COLO668 (cell line): ENCODE data around the gene AOX1.
A peak's percentile ranks its signal among the peaks of the same experiment; 100 is the strongest.
"Not testable (repeated sequence)": the region's sequence is repeated elsewhere in the genome, so short reads cannot be mapped to it uniquely, and the experiment has no call there.

Experiments used
- DNase-seq: peaks from one replicate; lab custom pipeline; 2025; ENCODE audit not compliant: unreplicated experiment; lab: John Stamatoyannopoulos, UW

AOX1 gene

DNA sequence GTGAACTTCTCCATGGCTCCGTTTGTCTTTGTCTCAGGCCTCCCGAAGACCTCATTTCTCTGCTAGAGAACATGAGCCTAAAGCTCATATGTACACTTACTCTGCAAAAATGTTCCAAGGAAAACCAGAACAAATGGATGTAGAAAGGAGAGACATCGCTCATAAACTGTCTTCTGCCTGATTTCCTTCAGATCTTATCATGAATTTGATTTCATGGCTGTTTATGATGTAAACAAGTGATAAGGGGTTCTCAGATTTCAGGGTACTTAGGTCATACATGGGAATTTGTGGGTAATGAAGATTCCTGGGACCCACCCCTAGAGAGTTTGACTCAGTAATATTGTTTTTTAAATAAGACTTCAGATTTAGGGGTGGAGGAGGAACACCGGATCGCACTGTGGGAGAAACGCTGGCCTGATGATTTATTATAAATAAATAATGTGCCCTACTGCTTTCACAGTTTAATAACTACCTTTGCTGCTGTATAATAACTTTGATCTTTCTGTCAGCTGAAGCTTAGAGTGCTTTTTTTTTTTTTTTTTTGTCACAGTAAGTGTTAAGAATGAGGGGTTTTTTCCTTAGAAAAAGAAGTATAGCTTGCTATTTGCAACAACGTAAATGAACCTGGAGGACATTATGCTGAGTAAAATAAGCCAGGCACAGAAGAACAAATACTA is 14.9 kb downstream of the AOX1 start:
- no peak for DNase-seq

GRCh38 chr2:200602584-200602983 is 16.8 kb downstream of the AOX1 start:
- DNase-seq, result no peak

DNA sequence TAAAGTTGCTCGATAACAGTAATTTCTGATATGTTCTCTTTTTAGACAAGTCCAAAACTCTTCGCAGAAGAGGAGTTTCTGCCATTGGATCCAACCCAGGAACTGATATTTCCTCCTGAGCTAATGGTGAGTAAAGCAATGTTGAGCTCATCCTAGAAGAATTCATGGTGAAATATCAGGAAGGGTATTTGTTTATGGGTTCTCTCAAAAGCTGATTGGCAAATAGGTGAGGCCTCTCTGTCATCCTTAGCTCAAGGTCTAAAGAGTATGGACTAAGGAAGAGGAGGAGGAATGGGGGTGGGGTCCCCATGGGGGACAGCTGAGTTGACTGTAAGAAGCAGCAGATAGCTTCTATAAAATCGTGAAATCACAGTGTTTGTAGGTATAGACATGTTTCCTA is 18.2 kb downstream of the AOX1 start:
- DNase-seq, result no peak

GRCh38 chr2:200604571-200605255 is 18.9 kb downstream of the AOX1 start:
- DNase-seq, result no peak

DNA sequence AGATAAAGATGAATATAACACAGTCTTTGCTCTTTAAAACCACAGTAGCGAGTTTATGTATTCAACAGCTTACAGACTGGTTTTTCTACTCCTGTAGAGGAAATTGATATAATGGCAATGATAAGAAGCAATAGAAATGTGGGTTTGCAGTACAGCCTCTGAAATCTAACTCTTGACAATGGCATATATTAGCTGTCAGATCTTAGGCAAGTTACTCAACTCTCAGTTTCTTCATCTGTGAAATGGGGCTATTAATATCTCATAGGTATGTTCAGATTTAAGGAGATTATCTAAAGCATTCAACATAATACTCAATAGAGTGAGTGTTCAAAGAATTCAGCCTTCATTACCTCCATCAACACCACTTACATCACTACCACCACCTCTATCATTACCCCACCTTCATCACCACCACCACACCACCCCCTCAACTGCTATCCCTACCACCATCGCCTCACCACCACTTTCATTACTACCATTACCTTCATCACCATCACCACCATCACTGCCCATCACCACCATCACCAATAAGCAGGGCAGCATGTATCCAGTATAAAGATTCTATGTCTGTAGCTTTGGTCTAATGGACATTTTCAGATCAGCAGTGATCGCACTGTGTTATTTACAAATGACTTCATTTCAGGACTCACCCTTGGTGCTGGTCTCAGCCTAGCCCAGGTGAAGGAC is 22.7 kb downstream of the AOX1 start:
- no peak for DNase-seq

DNA sequence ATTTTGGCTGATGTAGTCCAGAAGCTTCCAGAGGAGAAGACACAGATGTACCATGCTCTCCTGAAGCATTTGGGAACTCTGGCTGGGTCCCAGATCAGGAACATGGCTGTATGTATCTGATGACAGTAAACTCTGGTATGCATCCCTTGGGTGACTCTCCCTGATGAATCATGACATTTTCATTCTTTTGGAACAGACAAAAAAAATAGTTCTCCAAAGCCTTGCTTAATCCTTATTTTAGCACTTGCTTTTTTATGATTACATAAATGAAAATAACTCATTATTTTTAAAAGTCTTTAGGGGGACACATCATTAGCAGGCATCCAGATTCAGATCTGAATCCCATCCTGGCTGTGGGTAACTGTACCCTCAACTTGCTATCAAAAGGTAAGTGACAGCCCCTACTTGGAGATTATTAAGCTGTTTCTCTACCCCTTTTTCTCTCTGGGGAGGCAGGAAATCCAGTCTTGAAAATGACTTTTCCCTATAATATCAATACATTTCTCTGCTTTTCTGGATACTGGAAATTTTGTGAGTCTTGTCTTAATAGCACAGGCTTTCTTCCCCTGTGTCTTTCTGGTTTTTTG is 23.3 kb downstream of the AOX1 start:
- DNase-seq, result no peak

DNA sequence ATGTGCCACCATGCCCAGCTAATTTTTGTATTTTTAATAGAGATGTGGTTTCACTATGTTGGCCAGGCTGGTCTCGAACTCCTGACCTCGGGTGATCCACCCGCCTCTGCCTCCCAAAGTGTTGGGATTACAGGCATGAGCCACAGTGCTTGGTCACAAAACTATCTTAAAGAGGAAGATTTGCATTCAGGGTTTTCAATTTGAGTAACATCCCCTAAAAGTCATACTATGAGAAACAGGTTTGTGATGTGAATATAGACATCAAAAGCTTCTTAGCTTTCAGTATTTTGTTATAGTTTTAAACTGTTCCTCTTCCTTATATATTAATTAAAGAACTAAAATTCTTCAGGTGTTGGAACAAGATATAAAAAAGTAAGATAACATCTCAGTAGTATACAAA is 24.4 kb downstream of the AOX1 start:
- not testable (repeated sequence) for DNase-seq

DNA sequence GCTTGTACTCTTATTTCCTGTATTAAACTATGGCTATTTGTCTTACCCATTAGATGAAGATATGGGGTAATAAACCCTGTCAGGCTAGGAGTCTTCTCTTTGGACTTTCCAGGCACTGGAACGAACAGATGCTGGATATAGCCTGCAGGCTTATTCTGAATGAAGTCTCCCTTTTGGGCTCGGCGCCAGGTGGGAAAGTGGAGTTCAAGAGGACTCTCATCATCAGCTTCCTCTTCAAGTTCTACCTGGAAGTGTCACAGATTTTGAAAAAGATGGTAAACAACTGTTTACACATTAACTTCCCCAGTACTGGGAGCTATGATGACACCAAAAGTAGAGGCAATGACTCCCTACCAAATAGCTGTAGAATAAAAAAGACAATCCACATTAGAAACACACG is 27.9 kb downstream of the AOX1 start:
- peak; percentile 47 for DNase-seq

- no peak for DNase-seq
Observed at GRCh38 chr2:200614249-200614648, 28.4 kb downstream of the AOX1 start.

DNA sequence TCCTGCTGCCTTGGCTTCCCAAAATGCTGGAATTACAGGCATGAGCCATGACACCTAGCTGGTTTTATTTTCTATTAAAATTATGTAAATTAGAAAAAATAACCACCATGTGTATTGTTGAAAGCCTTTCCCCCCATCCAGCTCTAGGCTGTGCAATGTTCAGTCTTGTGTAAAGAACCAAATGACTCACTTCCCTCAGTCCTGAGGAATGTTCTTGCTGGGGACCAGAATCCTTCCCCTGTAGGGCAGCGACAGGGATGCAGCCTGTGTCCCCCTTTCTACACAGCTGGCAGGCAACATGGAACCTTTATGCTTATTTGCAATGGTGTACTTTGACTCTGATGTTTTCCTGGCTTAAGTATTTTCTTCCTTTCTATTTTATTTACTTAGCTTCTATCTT is 29.4 kb downstream of the AOX1 start:
- DNase-seq, result no peak

DNA sequence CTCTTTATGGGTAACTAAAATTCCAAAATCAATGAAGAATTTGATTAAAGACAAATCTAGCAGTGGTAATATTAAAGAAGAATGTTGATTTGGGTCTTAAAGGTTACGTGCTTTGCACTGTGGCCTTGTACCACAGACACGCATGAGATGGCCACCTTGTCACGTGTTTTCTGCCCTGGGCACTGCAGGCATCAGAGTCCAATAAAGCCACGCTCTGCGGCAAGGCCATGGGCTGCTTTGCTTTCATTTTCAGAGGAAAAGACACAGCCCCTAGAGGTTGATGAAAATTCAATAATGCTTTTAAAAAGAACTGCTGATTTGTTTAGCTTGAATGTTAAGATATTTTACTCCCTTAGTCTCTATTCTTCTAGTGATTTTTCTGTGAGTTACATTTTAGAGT is 30.4 kb downstream of the AOX1 start:
- DNase-seq, result no peak

DNA sequence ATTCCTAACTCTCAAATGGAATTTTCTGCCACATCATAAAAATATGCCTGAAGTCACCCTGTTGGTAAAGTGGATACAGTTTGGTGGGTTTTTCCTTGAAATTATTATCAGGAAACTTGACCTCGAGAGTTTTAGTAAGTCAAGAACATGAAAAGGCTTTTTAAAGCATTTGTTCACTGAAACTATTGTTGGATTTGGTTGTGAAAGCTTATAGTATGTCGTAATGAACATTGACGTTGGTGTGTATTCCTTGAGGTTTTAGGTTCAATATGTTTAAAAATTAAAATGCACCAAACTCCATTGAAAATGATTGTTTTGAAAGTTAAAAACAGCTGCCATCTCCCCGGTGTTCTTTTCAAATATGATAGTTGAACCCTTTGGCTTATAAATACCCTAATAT is 30.8 kb downstream of the AOX1 start:
- no peak for DNase-seq

DNA sequence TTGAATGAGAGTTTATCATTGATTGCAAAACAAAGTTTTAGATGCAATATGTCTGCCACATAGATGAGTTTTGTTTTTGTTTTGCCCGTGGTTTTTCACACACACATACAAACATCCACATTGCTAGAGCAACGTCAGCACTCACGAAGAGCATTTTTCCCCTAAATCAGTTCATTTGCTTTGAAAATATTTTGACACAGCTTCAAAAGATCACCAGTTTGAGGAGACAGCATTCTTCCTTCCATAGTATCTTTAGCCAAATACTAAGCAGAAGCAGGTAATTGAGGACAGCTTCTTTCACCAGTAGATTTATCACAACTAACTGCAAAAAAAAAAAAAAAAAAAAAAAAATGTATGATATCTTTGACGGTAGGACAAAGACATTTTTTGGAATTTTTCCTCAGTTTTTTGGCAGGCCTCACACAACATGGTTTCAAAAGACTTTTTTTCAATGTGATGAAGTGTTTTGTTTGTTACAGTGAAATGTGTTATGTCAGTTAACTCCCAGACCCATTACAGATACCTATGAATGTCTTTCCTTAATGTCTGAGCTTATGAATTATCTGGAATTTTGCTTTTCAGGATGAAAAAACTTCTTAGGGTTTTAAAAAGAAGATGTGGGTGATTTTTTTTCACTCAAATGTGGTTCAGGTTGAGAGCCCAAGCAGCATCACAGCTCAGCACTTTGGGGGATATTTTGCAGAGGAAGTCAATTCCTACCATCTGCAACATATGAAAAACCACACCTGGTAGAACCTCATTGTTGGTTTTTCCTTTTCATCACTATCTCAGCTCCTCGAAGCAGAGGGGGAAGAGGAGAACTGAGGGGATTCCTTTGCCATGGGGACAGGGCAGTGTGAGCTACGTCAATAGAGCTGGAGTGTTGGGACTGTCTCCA is 31.6 kb downstream of the AOX1 start:
- no peak for DNase-seq

DNA sequence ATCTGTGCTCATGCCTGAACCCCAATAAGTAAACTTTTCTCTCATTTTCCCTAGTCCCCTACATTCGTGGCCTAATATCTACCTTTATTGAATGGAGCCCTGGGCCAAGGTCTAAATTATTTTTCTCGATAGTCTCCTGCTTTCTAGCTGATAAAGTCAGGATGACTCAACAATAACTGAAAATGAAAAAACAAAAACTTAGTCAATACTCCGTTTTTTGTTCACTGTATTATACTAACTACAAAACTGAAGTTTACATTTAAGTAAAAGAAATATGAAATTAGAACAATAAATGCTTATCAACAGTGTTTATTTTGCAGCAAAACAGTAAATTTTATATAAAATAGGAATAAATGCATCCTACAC is 32.2 kb downstream of the AOX1 start:
- no peak for DNase-seq

DNA sequence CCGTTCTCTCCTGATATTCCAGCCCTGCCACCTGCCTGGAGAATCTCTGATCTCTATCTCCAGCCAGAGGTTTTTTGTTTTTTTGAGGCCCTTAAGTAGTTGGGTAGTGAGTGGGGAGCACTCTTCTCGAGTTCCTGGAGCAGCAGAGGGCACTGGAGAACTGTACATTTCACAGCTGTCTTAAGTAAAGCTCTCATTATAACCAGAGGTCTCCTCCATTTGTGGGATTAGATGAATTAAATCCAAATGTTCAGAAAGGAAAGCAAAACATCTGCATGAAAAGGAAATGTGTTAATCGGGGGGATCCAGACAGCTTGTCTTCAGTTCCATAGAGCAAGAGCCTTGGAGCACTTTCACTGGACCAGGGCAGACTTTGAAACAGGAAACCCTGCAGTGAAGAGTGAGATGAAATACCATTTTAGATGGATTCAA is 32.8 kb downstream of the AOX1 start:
- no peak for DNase-seq

- DNase-seq, result no peak
Observed at GRCh38 chr2:200619279-200619678, 33.5 kb downstream of the AOX1 start.

- no peak for DNase-seq
Observed at GRCh38 chr2:200620606-200621390, 35.0 kb downstream of the AOX1 start.

GRCh38 chr2:200622106-200622505 is 36.3 kb downstream of the AOX1 start:
- no peak for DNase-seq

DNA sequence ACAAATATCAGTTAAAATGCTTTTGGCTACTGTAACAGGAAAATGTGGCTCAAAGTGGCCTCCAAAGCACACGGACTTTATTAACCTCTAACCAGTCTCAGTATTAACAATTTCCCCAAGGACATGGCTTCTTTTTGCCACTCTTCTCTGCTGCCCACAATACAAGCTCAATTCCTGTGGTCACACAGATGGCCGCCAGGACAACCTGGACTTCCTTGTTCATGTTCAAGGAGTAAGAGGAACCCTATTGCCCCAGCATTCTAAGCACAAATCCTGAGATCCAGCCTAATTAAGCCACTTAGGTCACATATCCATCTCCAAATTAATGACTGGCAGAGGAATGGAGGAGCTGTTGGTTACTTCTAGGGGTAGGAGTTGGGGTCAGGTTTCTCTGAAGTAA is 38.2 kb downstream of the AOX1 start:
- DNase-seq, result no peak

DNA sequence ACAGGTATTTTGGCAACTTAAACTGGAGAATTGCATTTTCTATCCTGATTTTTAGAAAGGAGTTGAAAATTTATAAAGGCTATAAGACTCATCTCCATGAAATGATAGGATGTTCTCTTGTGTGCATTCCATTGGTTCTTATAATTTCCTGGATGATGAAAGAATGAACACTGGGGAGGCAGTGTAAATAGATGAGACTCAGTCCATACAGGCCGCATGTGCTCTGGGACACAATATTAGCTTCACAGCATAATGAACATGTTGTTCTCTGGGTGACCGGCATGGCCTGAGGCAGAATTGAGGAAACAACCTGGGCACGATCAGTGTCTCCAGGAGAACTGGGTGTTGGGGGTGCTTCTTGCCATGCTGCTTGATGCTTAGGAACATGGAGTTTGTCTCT is 38.8 kb downstream of the AOX1 start:
- DNase-seq, result no peak
